BE2C (cell line): ENCODE data around the gene URGCP. TPM values are rescaled to one million over a fixed set of nuclear protein-coding genes. Genes with fewer than 3 reads are reported as not detected.

Source experiments
- DNase-seq: peaks from one replicate; pipeline ENCODE4 v3.0.0-alpha.2; 2020
- H3K27me3 ChIP-seq: fragments of 250-450 bp; sonication (Bioruptor Pico); 2 replicates; pipeline ENCODE4 v1.5.1; 2020; ENCODE audit warnings: mild to moderate bottlenecking
- H3K36me3 ChIP-seq: fragments of 250-450 bp; sonication (Bioruptor Pico); 2 replicates; pipeline ENCODE4 v1.5.1; 2020; ENCODE audit warnings: mild to moderate bottlenecking
- H3K4me1 ChIP-seq: fragments of 250-450 bp; sonication (Bioruptor Pico); 2 replicates; pipeline ENCODE4 v1.5.1; 2020
- H3K4me3 ChIP-seq: 2 replicates; pipeline ENCODE4 v1.5.1; 2011; ENCODE audit warnings: low read depth, low read length
- H3K9me3 ChIP-seq: fragments of 250-450 bp; sonication (Bioruptor Pico); 2 replicates; pipeline ENCODE4 v1.5.1; 2020
- polyA plus RNA-seq: library from polyadenylated mRNA; unstranded; fragments of >200 nt; gene quantifications from one replicate; pipeline ENCODE4 v1.2.1, GENCODE V29; 2012; ENCODE audit warnings: low read depth, missing spikeins; ENCODE audit not compliant: insufficient read length, insufficient read depth
- TF ChIP-seq, protein P1 (sequence below): IDR thresholded peaks from 2 replicates; pipeline ENCODE4 v1.5.1; 2012; ENCODE audit warnings: mild to moderate bottlenecking, low read depth, low read length

The URGCP gene, protein sequence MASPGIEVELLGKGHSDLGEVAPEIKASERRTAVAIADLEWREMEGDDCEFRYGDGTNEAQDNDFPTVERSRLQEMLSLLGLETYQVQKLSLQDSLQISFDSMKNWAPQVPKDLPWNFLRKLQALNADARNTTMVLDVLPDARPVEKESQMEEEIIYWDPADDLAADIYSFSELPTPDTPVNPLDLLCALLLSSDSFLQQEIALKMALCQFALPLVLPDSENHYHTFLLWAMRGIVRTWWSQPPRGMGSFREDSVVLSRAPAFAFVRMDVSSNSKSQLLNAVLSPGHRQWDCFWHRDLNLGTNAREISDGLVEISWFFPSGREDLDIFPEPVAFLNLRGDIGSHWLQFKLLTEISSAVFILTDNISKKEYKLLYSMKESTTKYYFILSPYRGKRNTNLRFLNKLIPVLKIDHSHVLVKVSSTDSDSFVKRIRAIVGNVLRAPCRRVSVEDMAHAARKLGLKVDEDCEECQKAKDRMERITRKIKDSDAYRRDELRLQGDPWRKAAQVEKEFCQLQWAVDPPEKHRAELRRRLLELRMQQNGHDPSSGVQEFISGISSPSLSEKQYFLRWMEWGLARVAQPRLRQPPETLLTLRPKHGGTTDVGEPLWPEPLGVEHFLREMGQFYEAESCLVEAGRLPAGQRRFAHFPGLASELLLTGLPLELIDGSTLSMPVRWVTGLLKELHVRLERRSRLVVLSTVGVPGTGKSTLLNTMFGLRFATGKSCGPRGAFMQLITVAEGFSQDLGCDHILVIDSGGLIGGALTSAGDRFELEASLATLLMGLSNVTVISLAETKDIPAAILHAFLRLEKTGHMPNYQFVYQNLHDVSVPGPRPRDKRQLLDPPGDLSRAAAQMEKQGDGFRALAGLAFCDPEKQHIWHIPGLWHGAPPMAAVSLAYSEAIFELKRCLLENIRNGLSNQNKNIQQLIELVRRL
- 34.4 TPM for polyA plus RNA-seq

DNA sequence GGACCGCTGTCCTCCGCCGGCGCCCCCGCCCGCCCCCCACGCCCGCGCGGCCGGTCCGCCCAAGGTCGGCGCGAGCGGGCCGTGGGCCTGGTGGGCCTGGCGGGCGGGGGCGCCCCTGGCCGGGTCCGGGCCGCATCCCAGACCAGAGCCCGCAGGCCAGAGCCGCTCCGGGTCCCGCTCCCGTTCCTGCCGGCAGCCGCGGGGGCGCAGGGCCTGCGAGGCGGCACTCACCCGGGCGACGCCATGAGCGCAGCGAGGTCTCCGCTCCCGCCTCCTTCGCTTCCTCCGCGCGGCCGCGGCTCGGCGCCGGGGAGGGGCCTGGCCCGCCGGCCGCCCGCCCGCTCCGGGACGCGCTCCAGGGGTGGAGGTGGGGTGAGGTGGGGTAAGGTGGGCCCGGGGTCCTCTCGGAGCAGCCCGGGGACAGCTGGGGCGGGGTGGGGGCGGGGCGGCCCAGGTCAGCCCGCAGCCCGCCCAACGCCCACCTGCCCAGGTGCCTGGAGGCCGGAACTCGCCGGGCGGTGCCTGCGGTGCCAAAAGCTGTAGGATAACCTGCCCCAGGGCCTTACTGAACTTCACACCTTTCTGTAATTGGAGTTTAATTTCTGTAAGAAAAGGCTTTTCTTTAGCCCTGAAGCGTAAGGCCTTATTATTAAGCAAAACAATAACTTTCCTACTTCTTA lies at the start of gene URGCP:
TSS of gene URGCP (minus strand) at position 266 of the 680 bp plus-strand sequence. CDS start at position 245, 21 bp downstream.
- Histone ChIP-seq H3K27me3 (no peaks in the 10 kb centered on the region; the same call in 1 of the 2 replicates), H3K4me3 (peak within 1 kb of the TSS; percentile 83), H3K9me3 (no peaks in the 10 kb centered on the region), H3K36me3 (no peaks in the 10 kb centered on the region), H3K4me1 (peaks cover 11% of the 10 kb centered on the region)
- TF ChIP-seq, protein P1, sequence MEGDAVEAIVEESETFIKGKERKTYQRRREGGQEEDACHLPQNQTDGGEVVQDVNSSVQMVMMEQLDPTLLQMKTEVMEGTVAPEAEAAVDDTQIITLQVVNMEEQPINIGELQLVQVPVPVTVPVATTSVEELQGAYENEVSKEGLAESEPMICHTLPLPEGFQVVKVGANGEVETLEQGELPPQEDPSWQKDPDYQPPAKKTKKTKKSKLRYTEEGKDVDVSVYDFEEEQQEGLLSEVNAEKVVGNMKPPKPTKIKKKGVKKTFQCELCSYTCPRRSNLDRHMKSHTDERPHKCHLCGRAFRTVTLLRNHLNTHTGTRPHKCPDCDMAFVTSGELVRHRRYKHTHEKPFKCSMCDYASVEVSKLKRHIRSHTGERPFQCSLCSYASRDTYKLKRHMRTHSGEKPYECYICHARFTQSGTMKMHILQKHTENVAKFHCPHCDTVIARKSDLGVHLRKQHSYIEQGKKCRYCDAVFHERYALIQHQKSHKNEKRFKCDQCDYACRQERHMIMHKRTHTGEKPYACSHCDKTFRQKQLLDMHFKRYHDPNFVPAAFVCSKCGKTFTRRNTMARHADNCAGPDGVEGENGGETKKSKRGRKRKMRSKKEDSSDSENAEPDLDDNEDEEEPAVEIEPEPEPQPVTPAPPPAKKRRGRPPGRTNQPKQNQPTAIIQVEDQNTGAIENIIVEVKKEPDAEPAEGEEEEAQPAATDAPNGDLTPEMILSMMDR = no peak
- DNase-seq = peak; percentile 65

DNA sequence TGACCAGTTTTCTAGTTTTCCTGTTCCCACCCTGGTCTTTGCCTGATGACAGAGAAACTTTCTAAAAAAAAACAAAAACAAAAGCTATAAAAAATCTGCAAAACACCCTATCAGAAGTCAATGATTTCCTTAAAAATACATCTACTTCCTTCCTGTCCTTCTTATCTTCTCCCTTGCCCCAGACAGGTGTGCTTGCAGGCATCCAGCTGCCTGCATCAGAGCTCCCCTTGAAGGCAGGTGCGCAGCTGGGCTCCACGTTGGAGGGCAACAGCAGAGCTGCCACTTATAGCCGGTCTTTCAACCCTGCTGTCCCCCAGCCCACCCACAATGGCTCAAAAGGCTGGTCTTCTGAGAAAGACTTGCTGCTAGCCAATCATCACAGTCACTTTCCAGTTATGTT lies 49.6 kb upstream of the URGCP start:
- H3K4me3 ChIP-seq = no peak overlapping the region
- TF ChIP-seq, protein P1 = no peak
- H3K4me1 ChIP-seq = no peaks in the 10 kb centered on the region
- no peaks in the 10 kb centered on the region; the same call in 1 of the 2 replicates for H3K9me3 ChIP-seq
- DNase-seq = no peak
- peaks cover 1% of the 10 kb centered on the region; the same call in 1 of the 2 replicates for H3K36me3 ChIP-seq
- H3K27me3 ChIP-seq = no peaks in the 10 kb centered on the region

DNA sequence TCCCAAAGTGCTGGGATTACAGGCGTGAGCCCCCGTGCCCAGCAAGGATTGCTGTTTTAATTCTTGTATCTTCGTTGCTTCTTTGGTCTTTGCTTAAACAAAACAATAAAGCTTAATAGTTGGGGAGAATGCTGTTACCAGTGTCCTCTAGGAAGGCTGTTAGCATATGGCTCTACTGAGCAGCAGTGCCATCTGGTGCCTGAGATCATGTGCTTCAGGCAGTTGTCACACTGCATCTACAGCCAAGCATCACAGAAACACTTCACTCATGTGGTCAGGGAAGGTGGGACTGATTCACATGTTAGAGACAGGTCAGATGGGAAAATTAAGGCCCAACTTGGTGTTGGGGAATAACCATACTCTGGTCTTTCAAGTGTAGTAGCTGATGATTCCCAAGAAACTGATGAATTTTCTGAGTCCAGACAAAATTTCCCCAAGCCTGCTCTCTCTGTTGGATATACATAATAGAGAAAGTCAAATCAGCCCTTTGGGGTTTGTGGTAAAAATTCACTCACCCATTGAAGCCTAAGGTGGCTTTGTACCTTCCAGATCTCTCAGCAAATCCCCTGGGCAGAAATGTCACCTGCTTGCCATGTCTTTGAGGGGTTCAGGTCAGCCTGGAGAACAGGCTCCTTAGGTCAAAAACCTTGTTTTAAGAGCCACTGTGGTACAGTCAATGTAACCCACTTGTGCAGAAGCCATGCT lies 48.3 kb upstream of the URGCP start:
- DNase-seq = peak; percentile 72
- Histone ChIP-seq H3K9me3 (no peaks in the 10 kb centered on the region; the same call in 1 of the 2 replicates), H3K4me3 (no peak overlapping the region), H3K27me3 (no peaks in the 10 kb centered on the region), H3K36me3 (peaks cover 4% of the 10 kb centered on the region; the same call in 1 of the 2 replicates), H3K4me1 (no peaks in the 10 kb centered on the region)
- TF ChIP-seq, protein P1 = peak; percentile 88

DNA sequence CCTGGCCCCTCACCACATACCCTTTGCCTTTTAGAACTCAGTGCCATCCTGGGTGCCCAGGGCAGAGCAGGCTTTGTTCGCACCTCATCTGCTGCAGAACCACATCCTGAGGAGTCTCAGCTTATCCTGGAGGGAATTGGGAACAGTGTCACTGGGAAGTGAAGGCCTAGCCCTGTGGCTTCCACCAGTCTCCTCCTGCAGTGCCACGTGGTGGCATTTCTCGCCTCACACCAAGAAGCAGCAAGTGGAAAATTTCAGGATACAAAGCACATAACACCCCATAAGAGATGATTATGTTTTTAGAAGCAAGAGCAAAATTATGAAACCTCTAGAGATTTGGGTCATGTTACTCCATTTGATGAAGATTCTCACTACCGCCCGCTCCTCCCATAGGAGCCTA lies 46.7 kb upstream of the URGCP start:
- Histone ChIP-seq H3K4me3 (no peak overlapping the region), H3K36me3 (peaks cover 4% of the 10 kb centered on the region; the same call in 1 of the 2 replicates), H3K4me1 (no peaks in the 10 kb centered on the region), H3K27me3 (no peaks in the 10 kb centered on the region), H3K9me3 (no peaks in the 10 kb centered on the region)
- TF ChIP-seq, protein P1 = no peak
- DNase-seq = no peak

DNA sequence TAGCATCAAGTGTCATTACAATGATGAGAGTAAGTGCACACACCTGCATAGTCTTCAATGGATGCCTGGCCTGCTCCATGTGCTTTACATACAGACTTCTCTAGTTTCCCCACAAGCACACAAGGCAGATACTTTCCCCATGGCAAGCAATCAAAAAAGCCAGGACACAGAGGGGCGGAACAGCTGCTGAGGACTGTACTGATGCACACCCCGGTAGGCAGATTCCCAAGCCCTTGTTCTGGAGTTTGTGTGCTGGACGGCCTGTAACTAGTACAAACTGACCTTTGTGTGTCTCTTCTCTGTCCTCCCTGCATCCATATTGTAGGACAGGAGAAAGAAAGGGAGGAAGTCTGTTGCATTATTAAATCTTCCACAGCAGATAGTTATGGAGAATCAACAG lies 45.6 kb upstream of the URGCP start:
- Histone ChIP-seq H3K27me3 (no peaks in the 10 kb centered on the region), H3K4me1 (no peaks in the 10 kb centered on the region), H3K4me3 (no peak overlapping the region), H3K36me3 (peaks cover 7% of the 10 kb centered on the region; the same call in 1 of the 2 replicates), H3K9me3 (no peaks in the 10 kb centered on the region)
- no peak for DNase-seq
- TF ChIP-seq, protein P1 = no peak
